WI38 (cell line): ENCODE measurements around the gene EXOSC1.

ENCODE experiments used
- H3K4me3 ChIP-seq: 2 replicates; pipeline ENCODE4 v1.5.1; 2011; ENCODE audit warnings: low read depth, mild to moderate bottlenecking, control low read depth, low read length
- CTCF ChIP-seq: IDR thresholded peaks from 2 replicates; pipeline ENCODE4 v1.5.1; 2012; ENCODE audit warnings: low read depth, mild to moderate bottlenecking, control low read depth, low read length

Gene EXOSC1

DNA sequence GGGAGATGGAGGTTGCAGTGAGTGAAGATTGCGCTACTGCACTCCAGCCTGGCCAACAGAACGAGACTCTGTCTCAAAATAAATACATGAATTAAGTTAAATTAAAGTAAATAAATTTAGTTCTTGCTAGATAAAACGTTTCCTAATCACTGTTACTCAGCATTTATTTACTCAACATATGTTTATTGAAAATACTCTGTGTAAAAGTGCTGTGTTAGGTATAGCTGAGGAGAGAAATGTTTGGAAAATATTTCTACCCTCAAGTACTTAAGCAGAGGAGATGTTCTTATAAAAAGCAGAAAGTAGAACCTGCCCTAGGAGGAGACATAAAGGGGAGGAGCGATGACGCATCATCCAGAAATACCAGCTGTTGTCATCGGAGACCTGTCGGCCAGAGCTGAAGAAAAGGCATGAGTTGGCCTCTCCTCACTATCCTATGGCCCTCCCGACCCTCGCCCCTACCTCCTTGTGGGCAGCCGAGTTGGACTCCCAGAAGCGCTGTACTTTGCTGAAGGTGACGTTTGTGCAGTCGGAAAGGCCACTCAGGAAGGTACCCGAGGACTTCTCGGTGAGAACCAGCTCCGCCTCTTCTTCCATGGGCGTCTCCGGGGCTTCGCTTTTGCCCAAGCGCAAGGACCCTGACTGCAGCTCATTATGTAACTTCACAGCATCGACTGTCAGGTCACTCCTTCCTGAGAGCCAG is 45.8 kb downstream of the EXOSC1 start:
- H3K4me3 ChIP-seq: peak overlapping the region; percentile 93
- no peak for TF ChIP-seq CTCF

DNA sequence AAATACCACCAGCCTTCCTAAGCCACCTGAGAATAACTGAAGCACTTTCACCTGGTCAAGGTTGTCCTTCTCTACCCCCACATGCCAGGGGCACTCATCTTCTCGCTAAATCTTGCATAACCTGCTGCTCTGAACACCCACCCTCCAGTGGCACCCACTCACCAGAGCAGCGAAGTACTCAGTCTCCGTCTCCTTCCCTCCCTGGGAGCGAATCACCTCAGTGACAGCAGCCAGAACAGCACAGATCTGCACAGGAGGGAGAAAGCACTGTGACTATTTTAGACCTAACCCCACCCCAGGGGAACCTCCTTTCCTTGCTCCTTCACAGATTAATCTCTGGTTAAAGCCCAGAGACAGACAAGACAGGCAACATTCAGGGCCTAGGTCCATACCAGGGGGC is 49.8 kb downstream of the EXOSC1 start:
- H3K4me3 ChIP-seq: no peak overlapping the region
- no peak for TF ChIP-seq CTCF

DNA sequence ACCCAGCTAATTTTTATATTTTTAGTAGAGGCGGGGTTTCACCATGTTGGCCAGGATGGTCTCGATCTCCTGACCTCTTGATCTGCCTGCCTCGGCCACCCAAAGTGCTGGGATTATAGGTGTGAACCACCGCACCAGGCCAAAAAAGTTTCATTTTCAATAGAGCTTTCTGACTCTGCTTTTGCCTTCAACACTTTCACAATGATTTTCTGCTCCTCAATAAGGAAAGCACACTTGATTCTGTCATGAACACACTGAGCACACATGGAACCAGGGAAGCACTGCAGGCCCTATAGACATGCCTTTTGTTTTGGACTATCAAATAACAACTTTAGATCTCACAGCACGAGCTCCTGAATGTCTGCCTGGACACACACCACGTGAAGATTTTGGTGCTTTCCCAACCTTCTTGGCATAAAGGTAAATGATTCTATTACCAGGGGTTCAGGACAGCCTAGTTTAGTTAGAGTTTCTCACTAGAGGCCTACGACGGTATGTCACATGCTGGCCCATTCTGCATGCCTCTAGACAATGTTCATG is 52.7 kb downstream of the EXOSC1 start:
- no peak overlapping the region for H3K4me3 ChIP-seq
- no peak for TF ChIP-seq CTCF

DNA sequence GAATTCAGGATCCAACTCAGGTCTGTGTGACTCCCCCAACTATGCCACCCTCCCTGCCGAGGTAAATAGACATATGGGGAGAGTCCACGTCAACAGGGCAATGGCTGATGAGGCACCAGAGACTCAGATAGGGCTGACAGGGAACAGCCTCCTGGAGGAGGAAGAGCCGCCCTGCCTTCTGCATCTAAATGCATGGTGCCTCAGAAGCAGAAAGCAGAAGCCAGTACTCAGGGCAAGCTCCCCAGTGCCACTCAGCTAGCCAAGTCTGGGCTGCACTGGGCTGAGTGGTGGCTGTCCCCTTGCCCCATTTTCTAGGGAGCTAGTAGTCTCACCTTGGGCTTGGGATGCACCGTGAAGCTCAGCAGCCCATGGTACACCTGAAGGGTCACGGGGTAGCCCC is 55.7 kb downstream of the EXOSC1 start:
- no peak overlapping the region for H3K4me3 ChIP-seq
- TF ChIP-seq CTCF: no peak

DNA sequence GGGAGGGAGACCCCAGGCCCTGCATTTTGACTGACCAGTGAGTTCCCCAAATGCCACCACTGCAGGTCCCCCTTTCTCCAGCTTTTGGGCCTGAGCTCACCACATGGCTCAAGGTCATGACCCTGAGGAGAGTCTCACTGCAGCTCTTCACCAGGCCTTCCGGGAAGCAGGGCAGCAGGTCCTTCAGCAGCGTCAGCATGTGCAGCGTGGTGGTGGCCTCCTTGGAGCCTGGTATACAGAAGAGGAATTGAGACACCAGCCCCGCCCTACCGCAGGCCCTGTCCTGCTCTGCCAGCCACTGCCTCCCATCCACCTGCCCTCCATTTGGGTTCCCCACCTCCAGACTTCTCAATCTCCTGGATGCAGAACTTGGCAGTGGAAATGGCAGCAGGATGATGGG is 57.7 kb downstream of the EXOSC1 start:
- TF ChIP-seq CTCF: no peak
- no peak overlapping the region for H3K4me3 ChIP-seq
